MM.1S (cell line): ENCODE measurements around the gene TRIM27.

ENCODE experiments used
- CTCF ChIP-seq: fragments of 300-600 bp; sonication (generic); IDR thresholded peaks from 2 replicates; pipeline ENCODE4 v1.5.1; 2016; ENCODE audit warnings: antibody characterized with exemption, low read length, mixed read lengths
- EZH2phosphoT487 ChIP-seq: fragments of 300-600 bp; sonication (generic); IDR thresholded peaks from 2 replicates; pipeline ENCODE4 v1.6.1; 2018; ENCODE audit warnings: antibody characterized with exemption, low read length

GRCh38 chr6:28953039-28953584 is 29.3 kb upstream of the TRIM27 start:
- TF ChIP-seq CTCF (no peak), EZH2phosphoT487 (no peak)
